ENCODE measurements around the gene MED19.

The MED19 gene

DNA sequence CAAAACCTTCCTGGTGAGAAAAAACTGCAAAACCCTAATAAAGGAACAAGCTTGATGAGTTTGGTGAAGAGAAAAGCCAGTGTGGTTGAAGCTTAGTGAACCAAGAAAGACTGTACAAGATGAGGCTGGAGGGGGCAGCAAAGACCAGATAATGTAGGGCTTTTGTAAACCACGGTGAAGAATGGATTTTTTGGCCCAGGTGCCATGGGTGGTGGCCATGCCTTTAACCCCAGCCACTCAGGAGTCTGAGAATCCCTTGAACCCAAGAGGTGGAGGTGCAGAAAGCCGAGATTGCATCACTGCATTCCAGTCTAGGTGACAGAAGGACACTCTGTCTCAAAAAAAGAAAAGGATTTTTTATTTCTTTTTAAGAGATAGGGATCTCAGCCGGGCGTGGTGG, 49.1 kb downstream of the MED19 start:
- no peak for DNase-seq (ENCODE audit: low read depth in 1 of 2, low spot score in 1 of 2)
- H3K4me3 ChIP-seq (replicated peaks; ENCODE audit: insufficient read depth, low read length) = no peak overlapping the region
- no peak for TF ChIP-seq GABPA (IDR thresholded peaks at IDR 0.05; ENCODE audit: low read depth)
- no peak for TF ChIP-seq POLR2AphosphoS5 (IDR thresholded peaks at IDR 0.05; ENCODE audit: low read depth)
- TF ChIP-seq, protein P1, sequence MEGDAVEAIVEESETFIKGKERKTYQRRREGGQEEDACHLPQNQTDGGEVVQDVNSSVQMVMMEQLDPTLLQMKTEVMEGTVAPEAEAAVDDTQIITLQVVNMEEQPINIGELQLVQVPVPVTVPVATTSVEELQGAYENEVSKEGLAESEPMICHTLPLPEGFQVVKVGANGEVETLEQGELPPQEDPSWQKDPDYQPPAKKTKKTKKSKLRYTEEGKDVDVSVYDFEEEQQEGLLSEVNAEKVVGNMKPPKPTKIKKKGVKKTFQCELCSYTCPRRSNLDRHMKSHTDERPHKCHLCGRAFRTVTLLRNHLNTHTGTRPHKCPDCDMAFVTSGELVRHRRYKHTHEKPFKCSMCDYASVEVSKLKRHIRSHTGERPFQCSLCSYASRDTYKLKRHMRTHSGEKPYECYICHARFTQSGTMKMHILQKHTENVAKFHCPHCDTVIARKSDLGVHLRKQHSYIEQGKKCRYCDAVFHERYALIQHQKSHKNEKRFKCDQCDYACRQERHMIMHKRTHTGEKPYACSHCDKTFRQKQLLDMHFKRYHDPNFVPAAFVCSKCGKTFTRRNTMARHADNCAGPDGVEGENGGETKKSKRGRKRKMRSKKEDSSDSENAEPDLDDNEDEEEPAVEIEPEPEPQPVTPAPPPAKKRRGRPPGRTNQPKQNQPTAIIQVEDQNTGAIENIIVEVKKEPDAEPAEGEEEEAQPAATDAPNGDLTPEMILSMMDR (IDR thresholded peaks at IDR 0.05; ENCODE audit: insufficient read depth, low read length) = no peak
- no peak for TF ChIP-seq SPI1 (IDR thresholded peaks at IDR 0.05; ENCODE audit: borderline replicate concordance, low read depth)
- TF ChIP-seq, protein P2, sequence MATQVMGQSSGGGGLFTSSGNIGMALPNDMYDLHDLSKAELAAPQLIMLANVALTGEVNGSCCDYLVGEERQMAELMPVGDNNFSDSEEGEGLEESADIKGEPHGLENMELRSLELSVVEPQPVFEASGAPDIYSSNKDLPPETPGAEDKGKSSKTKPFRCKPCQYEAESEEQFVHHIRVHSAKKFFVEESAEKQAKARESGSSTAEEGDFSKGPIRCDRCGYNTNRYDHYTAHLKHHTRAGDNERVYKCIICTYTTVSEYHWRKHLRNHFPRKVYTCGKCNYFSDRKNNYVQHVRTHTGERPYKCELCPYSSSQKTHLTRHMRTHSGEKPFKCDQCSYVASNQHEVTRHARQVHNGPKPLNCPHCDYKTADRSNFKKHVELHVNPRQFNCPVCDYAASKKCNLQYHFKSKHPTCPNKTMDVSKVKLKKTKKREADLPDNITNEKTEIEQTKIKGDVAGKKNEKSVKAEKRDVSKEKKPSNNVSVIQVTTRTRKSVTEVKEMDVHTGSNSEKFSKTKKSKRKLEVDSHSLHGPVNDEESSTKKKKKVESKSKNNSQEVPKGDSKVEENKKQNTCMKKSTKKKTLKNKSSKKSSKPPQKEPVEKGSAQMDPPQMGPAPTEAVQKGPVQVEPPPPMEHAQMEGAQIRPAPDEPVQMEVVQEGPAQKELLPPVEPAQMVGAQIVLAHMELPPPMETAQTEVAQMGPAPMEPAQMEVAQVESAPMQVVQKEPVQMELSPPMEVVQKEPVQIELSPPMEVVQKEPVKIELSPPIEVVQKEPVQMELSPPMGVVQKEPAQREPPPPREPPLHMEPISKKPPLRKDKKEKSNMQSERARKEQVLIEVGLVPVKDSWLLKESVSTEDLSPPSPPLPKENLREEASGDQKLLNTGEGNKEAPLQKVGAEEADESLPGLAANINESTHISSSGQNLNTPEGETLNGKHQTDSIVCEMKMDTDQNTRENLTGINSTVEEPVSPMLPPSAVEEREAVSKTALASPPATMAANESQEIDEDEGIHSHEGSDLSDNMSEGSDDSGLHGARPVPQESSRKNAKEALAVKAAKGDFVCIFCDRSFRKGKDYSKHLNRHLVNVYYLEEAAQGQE (IDR thresholded peaks at IDR 0.05; ENCODE audit: insufficient replicate concordance, low read depth) = no peak
- H3K27ac ChIP-seq (replicated peaks) = no peak overlapping the region
- no peaks in the 10 kb centered on the region for H3K27me3 ChIP-seq (ENCODE audit: insufficient read depth, poor library complexity, severe bottlenecking)

DNA sequence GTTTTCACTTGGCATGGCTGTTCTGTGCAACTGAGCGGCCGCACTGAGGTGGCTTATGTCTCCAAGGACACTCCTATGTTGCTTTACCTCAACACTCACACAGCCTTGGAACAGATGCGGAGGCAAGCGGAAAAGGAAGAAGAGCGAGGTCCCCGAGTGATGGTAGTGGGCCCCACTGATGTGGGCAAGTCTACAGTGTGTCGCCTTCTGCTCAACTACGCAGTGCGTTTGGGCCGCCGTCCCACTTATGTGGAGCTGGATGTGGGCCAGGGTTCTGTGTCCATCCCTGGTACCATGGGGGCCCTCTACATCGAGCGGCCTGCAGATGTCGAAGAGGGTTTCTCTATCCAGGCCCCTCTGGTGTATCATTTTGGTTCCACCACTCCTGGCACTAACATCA, 52.3 kb downstream of the MED19 start:
- Histone ChIP-seq H3K27me3 (ENCODE audit: insufficient read depth, poor library complexity, severe bottlenecking) (no peaks in the 10 kb centered on the region), H3K4me3 (replicated peaks; ENCODE audit: insufficient read depth, low read length) (no peak overlapping the region), H3K27ac (replicated peaks) (no peak overlapping the region)
- TF ChIP-seq, protein P1 (IDR thresholded peaks at IDR 0.05; ENCODE audit: insufficient read depth, low read length) = no peak
- TF ChIP-seq, protein P2 (IDR thresholded peaks at IDR 0.05; ENCODE audit: insufficient replicate concordance, low read depth) = no peak
- TF ChIP-seq GABPA (IDR thresholded peaks at IDR 0.05; ENCODE audit: low read depth) (no peak), POLR2AphosphoS5 (IDR thresholded peaks at IDR 0.05; ENCODE audit: low read depth) (no peak), SPI1 (IDR thresholded peaks at IDR 0.05; ENCODE audit: borderline replicate concordance, low read depth) (no peak)
- DNase-seq (ENCODE audit: low read depth in 1 of 2, low spot score in 1 of 2) = no peak

DNA sequence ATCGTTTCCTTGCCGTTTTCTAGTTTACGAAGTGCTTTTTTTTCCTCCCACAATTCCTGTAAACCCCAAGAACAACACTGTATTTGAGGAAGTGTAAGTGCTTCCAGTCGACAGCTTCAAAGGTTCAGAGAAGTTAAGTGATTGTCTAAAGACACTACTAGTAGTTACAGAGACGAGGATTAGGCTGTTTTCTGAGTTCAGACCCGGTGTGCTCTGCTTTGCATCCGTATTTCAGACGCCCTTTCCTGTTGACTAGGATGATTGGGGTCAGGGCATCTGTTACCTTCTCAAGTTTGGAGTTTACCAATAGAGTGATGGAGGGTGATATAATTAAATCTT, 54.0 kb downstream of the MED19 start:
- DNase-seq (ENCODE audit: low read depth in 1 of 2, low spot score in 1 of 2) = no peak
- H3K4me3 ChIP-seq (replicated peaks; ENCODE audit: insufficient read depth, low read length) = peak overlapping the region; percentile 66
- H3K27ac ChIP-seq (replicated peaks) = peak overlapping the region; percentile 62
- no peaks in the 10 kb centered on the region for H3K27me3 ChIP-seq (ENCODE audit: insufficient read depth, poor library complexity, severe bottlenecking)
- TF ChIP-seq GABPA (IDR thresholded peaks at IDR 0.05; ENCODE audit: low read depth) (no peak), POLR2AphosphoS5 (IDR thresholded peaks at IDR 0.05; ENCODE audit: low read depth) (no peak), SPI1 (IDR thresholded peaks at IDR 0.05; ENCODE audit: borderline replicate concordance, low read depth) (peak; percentile 72; the same call in 1 of the 2 replicates)
- TF ChIP-seq, protein P1 (IDR thresholded peaks at IDR 0.05; ENCODE audit: insufficient read depth, low read length) = no peak

All from HL-60 (cell line).